Measurements from ENCODE around the gene SEC61G.
A peak's percentile ranks its signal among the peaks of the same experiment; 100 is the strongest.

The SEC61G gene

GRCh38 chr7:54758702-54759592, at the start of gene SEC61G:
TSS of gene SEC61G (minus strand) at chr7:54759211. CDS start at chr7:54757588, 1,623 bp downstream.
- peak; percentile 96 for DNase-seq

GRCh38 chr7:54802841-54803240, 43.8 kb upstream of the SEC61G start:
- peak; percentile 60 for DNase-seq

DNA sequence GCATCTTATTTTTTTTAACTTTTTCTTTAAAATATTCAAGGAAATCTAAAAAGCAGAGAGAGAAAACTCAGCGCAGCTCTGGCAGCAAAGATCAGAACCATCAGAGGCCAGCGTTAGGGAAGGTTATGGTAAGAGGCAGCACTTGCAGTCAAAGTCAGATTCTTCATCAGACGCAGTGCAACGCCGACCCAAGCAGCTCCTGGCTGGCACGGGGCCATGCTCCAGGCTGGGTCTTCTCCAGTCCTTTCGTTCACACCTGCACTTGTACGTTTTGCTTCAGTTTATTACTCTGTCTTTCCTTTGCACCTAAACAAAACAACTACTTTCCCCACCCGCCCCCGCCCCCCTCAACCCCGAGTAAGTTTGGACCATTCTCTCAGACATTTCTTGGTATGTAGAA, 43.1 kb upstream of the SEC61G start:
- DNase-seq: no peak

DNA sequence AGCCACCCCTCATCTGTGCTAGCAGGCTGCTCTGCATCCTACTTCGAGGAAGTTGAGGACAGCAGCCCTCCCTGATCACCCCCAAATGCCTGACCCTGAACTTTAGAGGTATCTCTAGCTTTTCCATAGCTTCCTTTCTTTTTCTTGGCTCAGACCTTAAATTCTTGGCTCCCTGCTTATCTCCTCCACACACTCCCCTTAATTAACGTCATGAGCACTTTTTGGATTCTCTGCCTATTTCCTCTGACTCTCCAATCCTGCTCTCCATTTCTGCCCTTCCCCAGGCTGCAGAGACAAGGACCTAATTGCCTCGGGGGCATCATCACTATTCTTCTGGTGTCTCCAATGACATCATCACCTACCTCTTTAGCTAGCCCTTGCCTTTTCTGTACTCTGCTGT, 40.8 kb upstream of the SEC61G start:
- DNase-seq: no peak

GRCh38 chr7:54798530-54798929, 39.5 kb upstream of the SEC61G start:
- no peak for DNase-seq

DNA sequence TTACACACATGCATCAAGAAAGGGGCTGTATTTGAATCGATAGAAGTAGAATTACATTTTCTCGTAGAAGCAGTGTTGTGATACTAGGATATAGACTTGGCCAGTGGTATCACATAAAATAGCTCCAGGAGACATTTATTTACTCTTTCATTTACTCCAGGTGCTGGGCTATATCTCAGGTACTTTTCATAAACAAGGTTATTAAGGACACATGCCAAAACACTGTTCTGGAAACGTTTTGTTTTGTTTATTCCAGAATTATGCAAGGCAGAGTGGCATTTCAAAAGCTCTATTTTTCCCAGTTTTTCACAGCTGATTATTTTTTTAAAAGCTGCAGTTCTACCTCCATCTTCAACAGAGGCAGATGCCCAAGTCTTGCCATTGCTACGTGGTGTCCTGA, 37.8 kb upstream of the SEC61G start:
- no peak for DNase-seq

DNA sequence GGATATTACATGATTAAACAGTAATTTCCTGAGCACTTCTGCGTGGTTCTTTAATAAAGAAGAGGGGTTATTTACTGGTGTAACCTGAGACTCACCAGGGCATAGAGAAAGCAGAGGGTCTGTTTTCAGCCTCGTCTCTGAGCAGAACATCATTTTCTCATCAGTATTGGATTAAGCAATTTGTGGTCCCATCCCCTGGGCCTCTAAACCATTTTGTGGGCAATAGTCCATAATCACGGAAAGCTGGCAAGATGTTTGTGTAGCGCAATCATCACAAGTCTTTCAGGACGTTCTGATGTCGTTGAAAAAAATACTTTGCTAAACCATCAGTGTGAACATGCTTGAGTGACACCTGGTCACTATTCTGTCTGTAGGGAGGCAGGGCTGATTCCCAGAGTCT, 37.1 kb upstream of the SEC61G start:
- no peak for DNase-seq

- no peak for DNase-seq
Observed at GRCh38 chr7:54792383-54792782, 33.4 kb upstream of the SEC61G start.

DNA sequence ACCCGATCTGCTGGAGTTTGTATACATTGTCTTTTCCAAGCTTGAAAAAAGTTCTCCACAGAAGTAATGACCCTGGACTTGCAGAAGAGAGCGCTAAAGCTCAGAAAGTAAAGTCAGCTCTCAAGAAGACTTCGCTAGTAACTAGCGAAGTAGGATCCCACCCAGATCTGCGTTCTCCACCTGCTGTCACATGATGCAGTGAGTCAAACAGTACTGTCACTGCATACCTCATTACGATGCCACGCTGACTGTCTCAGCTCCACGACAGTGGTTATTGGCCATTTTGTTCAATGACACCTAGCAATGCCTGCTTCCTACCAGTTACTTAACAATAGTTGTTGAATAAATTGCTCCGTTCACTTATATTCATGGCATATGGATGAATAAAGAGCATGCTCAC, 29.7 kb upstream of the SEC61G start:
- DNase-seq: peak; percentile 60

- no peak for DNase-seq
Observed at GRCh38 chr7:54785261-54785660, 26.2 kb upstream of the SEC61G start.

DNA sequence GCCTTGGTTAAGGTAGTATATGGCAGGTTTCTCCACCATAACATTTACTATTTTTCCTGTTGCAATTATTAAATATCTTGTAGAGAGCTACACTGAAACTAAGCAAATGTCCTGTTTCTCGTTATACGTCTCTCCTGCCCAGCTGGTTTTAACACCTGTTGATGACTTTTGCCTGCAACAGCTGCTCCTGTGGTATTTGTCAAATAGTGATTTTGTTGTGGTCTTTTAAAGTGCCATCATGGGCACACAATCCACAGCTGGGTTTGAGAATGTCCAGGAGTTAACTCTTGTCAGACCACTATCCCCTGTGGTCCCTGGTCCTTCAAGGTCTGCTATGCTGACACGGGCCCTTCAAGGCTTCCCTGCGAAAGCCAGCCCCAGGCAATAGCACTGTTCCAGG, 24.9 kb upstream of the SEC61G start:
- DNase-seq: no peak

DNA sequence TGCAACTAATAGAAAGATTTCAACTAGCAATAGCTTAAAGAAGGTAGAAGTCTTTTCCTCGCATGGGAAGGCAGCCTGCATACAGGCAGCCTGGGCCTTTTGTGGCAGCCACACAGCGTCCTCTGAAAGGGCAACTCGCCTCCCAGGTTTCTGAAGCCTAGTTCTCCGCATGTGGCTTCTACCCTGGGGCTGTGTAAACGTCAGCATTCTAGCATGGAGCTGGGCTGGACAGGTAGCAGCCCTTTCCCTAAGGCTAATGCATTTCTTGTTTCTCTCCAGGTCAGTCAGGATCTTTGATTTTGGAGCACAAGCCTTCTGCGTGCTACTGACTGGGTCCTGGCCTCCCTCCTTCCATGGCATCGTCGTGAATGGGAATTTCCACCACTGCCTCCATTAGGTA, 23.8 kb upstream of the SEC61G start:
- DNase-seq: no peak

- no peak for DNase-seq
Observed at GRCh38 chr7:54782314-54782713, 23.3 kb upstream of the SEC61G start.

DNA sequence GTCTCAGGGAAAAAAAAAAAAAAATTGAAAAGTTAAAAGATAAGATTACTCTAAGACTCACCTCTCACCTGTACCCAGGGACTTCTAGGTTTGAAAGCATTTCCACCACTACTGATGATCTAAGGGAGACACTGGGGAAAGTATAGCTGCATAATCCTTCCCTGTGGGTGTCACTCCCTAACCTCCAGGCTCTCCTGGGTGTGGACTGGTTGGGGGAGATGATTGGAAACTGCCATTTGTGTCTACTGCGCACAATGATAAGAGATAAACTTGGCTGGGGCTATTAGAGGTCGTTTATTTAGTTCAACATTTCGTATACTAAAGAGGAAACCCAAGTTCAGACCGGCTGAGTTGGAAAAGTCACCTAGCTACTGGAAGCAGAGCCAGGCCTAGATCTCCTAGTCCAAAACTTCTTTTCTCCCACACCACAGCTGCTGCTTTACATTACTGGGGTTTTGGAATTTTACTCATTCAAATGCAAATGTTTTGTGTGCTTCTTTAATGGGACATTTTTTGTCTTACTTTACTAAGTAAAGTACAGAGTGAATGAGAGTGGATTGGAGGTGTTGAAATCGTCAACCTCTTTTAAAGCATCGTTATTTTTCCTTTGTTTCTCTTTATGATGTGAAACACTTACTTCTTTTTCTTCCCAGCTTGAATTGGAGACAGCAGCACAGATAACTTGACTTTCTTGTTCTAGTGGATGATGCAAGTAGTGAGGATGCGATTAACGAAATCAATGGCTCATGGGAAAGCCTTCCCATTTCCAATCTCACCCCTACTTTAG, 22.3 kb upstream of the SEC61G start:
- no peak for DNase-seq

- no peak for DNase-seq
Observed at GRCh38 chr7:54780490-54780889, 21.5 kb upstream of the SEC61G start.

GRCh38 chr7:54778696-54779540, 19.9 kb upstream of the SEC61G start:
- no peak for DNase-seq

GRCh38 chr7:54778166-54778565, 19.2 kb upstream of the SEC61G start:
- no peak for DNase-seq

DNA sequence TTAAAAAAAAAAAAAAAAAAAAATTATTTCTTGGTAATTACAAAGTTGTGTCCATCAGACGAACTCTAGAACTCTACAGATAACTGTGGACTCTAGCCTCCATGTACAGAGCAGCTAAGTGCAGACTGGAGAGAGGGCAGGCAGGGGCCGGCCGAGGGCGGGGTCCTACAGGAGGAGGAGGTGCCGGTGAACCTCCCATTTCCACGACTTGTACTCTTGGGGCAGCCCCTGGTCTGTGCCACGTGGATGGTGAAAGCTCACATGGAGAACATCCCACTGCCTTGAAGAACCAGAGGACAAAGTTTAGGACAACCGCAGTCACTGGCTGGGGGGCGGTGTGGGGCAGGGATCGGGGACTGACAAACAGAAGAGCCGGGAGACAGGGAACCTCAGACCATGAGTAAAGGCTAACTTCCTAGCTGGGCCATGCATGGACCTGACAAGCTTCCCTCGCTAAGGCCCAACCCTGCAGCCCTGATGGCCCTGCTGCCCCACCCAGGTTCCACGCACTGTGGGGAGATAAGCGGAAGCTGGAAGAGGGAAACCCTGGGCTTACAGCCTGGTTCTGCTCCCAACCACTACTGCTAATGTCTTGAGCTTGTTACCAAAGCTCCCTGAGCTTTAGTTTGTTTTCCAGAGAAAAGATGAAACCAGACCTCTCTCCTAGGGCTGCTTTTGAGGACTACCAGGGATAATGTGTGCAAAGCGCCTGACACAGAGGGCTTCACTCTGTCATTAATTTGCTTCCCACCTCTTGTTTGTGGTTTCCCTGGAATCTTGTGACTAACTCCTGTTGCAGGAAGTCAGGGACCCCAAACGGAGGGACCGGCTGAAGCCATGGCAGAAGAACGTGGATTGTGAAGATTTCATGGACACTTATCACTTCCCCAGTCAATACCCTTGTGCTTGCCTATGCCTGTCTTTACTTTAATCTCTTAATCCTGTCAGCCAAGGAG, 16.1 kb upstream of the SEC61G start:
- DNase-seq: no peak

- peak; percentile 69 for DNase-seq
Observed at GRCh38 chr7:54773472-54774399, 14.7 kb upstream of the SEC61G start.

DNA sequence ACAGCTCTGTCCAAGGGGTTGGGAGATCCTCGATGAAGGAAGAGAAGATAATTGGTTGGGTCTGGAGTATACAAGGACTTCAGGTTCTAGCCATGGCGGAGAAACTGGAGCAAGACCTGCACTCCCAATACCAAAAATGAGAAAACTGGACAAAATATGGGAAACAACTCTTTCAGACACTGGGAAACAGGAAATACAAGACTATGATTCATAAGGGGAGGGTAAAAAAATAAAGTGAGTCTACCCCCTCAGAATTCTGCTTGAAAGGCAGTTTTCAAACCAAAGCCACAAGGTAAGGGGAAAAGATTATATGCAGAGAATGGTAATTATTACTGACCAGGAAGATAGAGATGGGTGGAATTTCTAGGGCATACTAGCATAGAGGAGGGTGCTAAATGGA, 10.2 kb upstream of the SEC61G start:
- DNase-seq: no peak

DNA sequence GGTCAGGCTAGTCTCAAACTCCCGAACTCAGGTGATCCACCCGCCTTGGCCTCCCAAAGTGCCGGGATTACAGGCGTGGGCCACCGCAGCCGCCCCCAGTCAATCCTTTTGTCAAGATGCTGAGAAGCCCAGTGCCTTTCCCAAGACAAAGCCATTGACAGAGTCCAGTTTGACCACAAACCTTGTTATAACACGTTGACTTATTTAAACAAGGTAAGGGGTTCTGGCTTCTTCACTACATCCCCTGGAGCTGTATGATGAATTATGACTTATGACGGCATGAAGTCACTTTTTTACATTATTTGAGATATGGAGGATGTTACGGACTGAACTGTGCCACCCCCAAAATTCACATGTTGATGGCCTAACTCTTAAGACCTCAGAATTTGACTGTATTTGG, 5.8 kb upstream of the SEC61G start:
- no peak for DNase-seq
